Upper lobe of right lung (tissue), 1 donor: ENCODE results near the gene OXLD1. TPM values are rescaled to one million over a fixed set of nuclear protein-coding genes. Genes with fewer than 3 reads are reported as not detected.

ENCODE experiments used
- ATAC-seq: fragments of 200-7000 bp; cut with Tn5 transposase; one replicate; pipeline ENCODE4 v1.9.1; 2020; ENCODE audit warnings: mild to moderate bottlenecking, moderate library complexity
- DNase-seq: peaks from one replicate; pipeline ENCODE4 v3.0.0-alpha.2; 2020
- H3K27ac ChIP-seq: fragments of 200-600 bp; one replicate; pipeline ENCODE4 v1.8.0; 2022
- H3K27me3 ChIP-seq: fragments of 200-600 bp; one replicate; pipeline ENCODE4 v1.8.0; 2022; ENCODE audit warnings: mild to moderate bottlenecking
- H3K36me3 ChIP-seq: fragments of 200-600 bp; one replicate; pipeline ENCODE4 v1.8.0; 2022
- H3K4me1 ChIP-seq: fragments of 200-600 bp; one replicate; pipeline ENCODE4 v1.8.0; 2022
- H3K4me3 ChIP-seq: fragments of 200-600 bp; one replicate; pipeline ENCODE4 v1.8.0; 2022; ENCODE audit warnings: mild to moderate bottlenecking
- H3K9me3 ChIP-seq: fragments of 200-600 bp; one replicate; pipeline ENCODE4 v1.8.0; 2022
- intact Hi-C: fragments of 100-400 bp; cut with DNase I; formaldehyde crosslinking; loops from one replicate; pipeline ENCODE4 v1.11.0; 2022
- total RNA-seq: library from RNA; stranded (reverse); fragmentation: NEBNext Ultra II Directional; extraction: Animal tissue kit (Norgen Biotek cat#: 25700); gene quantifications from one replicate; pipeline ENCODE4 v1.2.1, GENCODE V29; 2021
- TF ChIP-seq, protein P1 (sequence below): fragments of 200-600 bp; IDR thresholded peaks from one replicate; pipeline ENCODE4 v1.8.0; 2022; ENCODE audit warnings: antibody characterized with exemption
- donor health status: DM: no; HTN: yes; CAD: no; lungs with severe emphysema.

Gene OXLD1
- total RNA-seq, 1 donor from 2014 or later: 26.7 TPM

DNA sequence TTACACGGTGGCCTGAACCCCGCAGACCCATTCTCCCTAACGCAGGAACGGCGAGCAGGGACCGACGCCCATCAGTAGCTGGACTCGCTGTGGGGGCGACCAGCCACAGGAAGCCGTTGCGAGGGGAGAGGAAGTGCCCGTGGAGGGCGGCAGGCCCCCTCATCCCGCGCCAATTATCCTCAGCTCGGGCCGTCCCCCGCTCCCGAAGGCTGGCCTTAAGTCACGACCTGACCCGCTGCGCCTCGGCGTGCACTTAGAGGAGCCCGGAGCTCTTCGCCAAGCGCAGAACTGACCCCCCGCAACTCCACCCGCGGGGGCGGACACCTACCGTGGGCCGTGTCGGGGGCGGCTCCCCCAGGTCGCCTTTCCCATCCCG, 16.8 kb upstream of the OXLD1 start:
- Histone ChIP-seq H3K27me3 (no peaks in the 10 kb centered on the region), H3K9me3 (no peaks in the 10 kb centered on the region), H3K4me3 (peak overlapping the region; percentile 91), H3K36me3 (peaks cover 30% of the 10 kb centered on the region), H3K27ac (peak overlapping the region; percentile 82), H3K4me1 (peaks cover 27% of the 10 kb centered on the region)
- intact Hi-C loops: no loop called here
- DNase-seq (no peak), ATAC-seq (no peak)
- TF ChIP-seq, protein P1, sequence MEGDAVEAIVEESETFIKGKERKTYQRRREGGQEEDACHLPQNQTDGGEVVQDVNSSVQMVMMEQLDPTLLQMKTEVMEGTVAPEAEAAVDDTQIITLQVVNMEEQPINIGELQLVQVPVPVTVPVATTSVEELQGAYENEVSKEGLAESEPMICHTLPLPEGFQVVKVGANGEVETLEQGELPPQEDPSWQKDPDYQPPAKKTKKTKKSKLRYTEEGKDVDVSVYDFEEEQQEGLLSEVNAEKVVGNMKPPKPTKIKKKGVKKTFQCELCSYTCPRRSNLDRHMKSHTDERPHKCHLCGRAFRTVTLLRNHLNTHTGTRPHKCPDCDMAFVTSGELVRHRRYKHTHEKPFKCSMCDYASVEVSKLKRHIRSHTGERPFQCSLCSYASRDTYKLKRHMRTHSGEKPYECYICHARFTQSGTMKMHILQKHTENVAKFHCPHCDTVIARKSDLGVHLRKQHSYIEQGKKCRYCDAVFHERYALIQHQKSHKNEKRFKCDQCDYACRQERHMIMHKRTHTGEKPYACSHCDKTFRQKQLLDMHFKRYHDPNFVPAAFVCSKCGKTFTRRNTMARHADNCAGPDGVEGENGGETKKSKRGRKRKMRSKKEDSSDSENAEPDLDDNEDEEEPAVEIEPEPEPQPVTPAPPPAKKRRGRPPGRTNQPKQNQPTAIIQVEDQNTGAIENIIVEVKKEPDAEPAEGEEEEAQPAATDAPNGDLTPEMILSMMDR: no peak

DNA sequence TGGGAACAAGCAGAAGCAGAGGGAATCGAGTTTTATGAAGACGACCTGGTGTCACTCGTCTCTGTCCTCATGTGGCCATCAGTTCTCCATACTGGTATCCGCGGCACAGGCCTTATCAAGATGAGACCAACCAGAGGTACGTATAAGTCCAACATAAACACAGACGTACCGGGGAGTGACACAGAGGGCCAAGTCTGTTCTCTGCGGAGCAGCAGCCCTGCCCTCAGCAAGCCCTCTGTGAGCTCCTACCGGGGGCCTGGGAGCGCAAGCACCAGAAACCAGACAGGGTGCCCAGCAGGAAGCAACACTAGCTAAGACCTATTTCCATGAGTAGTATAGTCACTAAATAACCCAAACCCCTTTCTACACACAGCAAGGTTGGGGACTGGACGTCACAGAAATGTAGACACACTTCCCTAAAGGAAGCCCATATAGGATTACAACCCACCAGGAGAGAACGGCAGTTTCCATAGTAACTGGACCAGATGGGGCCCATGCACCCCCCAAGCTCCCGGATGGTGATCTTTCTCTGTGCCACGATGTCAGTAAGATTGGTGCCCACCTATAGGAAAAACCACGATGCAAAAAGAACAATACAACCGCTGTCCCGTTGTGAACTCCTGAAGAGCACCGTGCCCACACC, 16.3 kb upstream of the OXLD1 start:
- intact Hi-C loops: no loop called here
- TF ChIP-seq, protein P1: no peak
- Histone ChIP-seq H3K4me3 (peak overlapping the region; percentile 91), H3K27me3 (no peaks in the 10 kb centered on the region), H3K36me3 (peaks cover 24% of the 10 kb centered on the region), H3K4me1 (peaks cover 27% of the 10 kb centered on the region), H3K27ac (peak overlapping the region; percentile 82), H3K9me3 (no peaks in the 10 kb centered on the region)
- DNase-seq (no peak), ATAC-seq (no peak)

DNA sequence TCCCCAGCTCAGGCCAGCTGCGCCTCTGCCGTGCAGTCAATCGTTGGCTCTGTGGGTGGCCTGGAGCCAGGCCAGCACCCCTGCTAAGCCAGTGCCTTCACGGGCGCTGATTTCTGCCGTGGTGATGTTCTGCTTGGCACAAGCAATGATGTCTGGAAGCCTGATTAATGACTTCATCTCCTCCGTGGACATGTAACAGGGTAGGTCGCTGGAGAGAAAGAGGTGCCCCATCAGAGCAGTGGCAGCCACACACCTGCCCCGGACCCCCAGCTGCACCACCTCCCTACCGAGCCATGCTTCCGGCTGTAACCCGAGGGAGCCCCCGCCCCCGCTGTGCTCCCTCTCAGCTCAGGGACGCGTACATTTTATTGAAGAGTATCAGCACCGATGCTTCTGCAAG, 15.3 kb upstream of the OXLD1 start:
- Histone ChIP-seq H3K27ac (no peak overlapping the region), H3K4me3 (no peak overlapping the region), H3K9me3 (no peaks in the 10 kb centered on the region), H3K27me3 (no peaks in the 10 kb centered on the region), H3K4me1 (peaks cover 27% of the 10 kb centered on the region), H3K36me3 (peaks cover 14% of the 10 kb centered on the region)
- intact Hi-C loops: no loop called here
- DNase-seq (no peak), ATAC-seq (no peak)
- TF ChIP-seq, protein P1: no peak

DNA sequence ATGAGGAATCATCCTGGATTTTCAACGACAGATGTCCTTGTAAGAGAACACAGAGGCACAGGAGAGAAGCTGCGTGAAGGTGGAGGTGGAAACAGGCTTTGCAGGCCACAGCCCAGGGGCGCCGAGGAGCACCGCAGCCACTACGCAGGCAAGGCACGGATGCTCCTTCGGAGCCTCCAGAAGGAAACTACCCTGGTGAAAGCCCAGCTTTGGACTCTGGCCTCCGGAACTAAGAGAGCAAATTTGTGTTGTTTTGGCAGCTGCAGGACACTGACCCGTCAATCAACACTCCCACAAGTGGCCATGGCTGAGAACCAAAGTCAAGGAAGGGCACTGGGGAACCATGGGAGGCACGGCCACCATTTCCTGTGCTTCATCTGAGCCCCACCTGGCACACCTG, 13.7 kb upstream of the OXLD1 start:
- ATAC-seq: no peak

DNA sequence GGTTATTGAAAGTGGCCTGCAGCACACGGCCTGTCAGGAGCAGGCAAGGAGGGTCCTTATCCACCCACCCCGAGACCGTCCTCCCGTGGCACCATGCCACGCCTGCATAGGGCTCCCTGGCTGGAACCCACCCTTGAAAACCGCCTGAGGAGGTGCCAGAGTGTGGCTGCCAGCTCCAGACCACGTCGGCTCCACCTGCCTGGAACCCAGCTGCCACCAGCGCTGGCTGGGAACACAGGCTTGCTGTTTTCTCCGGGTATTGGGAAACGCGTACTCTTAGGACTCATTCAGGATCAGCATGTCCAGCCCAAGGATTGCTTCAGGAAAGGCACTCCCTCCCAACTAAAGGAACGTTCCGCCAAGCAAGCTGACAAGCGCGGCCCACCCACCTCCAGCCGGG, 10.5 kb upstream of the OXLD1 start:
- TF ChIP-seq, protein P1: no peak
- H3K36me3 ChIP-seq: peaks cover 24% of the 10 kb centered on the region
- H3K27ac ChIP-seq: no peak overlapping the region

More for the DNA sequence above, 13.7 kb upstream of the OXLD1 start:
- no peak overlapping the region for H3K4me3 ChIP-seq
- no peak overlapping the region for H3K27ac ChIP-seq
- H3K27me3 ChIP-seq: no peaks in the 10 kb centered on the region
- intact Hi-C loops: no loop called here
- H3K36me3 ChIP-seq: no peaks in the 10 kb centered on the region
- H3K4me1 ChIP-seq: peaks cover 18% of the 10 kb centered on the region
- DNase-seq: no peak
- no peaks in the 10 kb centered on the region for H3K9me3 ChIP-seq
- TF ChIP-seq, protein P1: no peak

More for the DNA sequence above, 10.5 kb upstream of the OXLD1 start:
- DNase-seq (no peak), ATAC-seq (no peak)
- Histone ChIP-seq H3K4me3 (no peak overlapping the region), H3K9me3 (no peaks in the 10 kb centered on the region), H3K27me3 (no peaks in the 10 kb centered on the region), H3K4me1 (no peaks in the 10 kb centered on the region)
- intact Hi-C loops: no loop called here
